GM03348 (cell line): ENCODE measurements around the gene ILDR2.
"Not testable (repeated sequence)": the region's sequence is repeated elsewhere in the genome, so short reads cannot be mapped to it uniquely, and the experiment has no call there.

Source experiments
- DNase-seq: peaks from one replicate; pipeline ENCODE4 v3.0.0; 2012; ENCODE audit warnings: low spot score

The ILDR2 gene

DNA sequence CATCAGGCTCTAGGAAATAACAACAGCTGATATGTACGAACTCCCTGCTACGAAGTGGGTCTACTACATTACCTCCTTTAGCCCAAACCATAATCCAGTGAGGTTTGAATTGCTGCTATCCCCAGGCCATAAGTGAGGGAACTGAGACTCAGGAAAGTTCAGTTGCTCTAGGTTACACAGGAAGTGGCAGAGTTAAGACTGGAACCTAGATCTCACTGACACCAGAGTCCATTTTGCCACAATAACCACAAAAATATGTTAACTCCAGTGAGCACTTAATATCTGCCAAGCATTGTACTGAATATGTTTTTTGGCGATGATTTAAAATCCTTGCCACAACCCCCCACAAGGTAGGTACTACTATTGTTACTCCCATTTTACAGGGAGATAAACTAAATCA lies 90.4 kb downstream of the ILDR2 start:
- no peak for DNase-seq

DNA sequence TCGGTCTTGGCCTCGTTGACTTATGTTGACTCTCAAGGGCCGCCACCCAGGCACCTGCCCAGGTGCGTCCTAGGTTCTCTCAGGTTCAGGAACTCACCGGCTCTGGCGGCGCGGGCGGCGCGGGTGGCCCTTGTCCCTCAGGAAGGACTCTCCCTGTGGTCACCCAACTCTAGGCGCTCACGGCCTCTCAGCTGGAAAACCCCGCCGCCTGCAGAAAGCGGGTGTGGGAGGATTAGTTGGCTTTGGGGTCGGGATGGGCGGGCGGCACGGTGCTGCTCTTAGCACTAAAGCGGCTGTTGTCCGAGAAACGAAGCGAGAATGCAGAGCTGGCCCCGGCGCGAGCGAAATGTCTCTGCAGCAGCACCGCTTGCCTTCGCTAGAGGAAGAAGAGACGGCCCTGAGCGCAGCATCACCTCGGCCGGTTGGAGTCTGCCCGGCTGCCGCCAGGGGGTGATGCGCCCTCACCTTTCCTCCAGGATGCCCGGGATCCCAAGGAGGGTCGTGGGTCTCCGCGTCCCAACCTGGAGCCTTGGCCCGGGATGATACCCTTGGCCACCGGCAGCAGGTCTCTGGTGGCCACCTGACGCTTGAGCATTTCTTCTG lies 91.2 kb downstream of the ILDR2 start:
- peak; percentile 50 for DNase-seq

DNA sequence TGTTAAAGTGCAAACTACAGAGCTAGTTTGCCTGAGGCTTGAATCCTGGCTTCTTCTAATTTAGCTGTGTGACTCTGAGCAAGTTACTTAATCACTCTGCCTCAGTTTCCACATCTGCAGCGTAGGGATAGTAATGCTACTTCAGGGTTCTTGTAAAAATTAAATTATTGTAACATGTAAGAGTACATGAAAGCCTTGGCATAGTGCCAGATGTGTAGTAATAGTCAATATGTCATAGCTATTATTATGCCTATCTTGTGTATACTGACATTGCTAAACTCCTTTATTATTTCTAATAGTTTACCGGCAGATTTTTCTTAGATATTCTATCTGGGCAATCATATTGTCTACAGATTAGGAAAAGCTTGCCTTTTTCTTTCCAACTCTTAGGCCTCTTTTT lies 92.4 kb downstream of the ILDR2 start:
- no peak for DNase-seq

DNA sequence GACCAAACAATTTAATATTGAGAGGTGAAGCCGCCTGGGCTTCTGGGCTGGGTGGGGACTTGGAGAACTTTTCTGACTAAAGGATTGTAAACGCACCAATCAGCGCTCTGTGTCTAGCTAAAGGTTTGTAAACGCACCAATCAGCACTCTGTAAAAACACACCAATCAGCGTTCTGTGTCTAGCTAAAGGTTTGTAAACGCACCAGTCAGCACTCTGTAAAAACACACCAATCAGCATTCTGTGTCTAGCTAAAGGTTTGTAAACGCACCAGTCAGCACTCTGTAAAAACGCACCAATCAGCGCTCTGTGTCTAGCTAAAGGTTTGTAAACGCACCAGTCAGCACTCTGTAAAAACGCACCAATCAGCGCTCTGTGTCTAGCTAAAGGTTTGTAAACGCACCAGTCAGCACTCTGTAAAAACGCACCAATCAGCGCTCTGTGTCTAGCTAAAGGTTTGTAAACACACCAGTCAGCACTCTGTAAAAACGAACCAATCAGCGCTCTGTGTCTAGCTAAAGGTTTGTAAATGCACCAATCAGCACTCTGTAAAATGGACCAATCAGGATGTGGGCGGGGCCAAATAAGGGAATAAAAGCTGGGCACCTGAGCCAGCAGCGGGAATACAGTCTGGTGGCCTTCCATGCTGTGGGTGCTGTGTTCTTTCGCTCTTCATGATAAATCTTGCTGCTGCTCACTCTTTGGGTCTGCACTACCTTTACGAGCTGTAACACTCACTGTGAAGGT lies 97.0 kb downstream of the ILDR2 start:
- not testable (repeated sequence) for DNase-seq

DNA sequence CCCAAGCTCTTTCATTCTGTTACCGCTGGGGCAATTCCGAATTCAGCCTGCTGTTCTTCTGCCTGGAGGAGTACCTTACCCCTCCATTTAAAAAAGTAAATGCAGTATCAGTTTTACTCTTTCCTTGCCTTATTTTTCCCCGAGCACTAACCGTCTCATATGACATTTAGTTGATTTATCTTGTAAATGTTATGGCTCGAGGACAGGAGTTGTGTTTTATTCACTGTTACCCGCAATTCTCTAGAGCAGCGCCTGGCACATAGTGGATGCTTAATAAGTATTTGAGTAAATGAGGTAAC lies 98.9 kb downstream of the ILDR2 start:
- DNase-seq, result no peak

DNA sequence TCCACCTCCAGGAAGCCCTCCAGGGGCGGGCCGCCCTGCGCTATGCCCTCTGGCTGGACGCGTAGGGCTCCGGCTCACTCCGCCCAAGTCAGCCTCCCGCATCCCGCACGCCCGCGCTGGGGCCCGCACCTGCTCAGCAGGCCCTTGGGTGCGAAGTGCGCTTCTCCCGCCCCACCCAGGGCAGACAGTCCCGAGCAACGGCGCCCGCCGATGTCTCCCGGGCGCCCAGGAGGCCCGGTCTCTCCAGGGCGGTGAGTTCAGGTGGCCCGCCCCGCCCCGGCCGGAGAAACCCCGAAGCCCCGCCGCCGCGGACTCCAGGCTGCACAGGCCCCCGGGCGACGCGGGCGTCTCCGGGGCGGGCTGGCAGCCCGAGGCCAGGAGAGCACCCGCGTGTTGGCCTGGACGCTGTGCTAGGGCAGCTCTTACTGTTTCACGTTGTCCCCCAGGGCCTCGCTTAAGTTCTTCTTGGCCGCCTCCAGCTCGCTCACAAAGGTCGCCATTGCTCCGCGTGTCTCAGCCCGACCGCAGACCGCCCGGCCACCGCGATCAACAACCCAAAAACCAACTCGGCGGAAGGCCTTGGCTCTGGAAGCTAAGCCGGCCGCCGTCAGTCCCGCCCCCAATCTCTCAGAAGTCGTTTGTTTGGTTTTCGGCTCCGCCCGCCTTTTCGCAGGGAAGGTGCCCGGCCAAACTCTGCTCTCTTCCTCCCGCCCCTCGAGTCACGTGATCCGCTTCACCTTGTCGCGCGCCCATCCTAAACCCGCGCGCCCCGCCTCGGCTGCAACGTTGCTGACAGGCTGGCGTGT lies 99.4 kb downstream of the ILDR2 start, which contains the start of gene TADA1:
Gene TADA1 (minus strand): TSS at position 531 of the 806 bp plus-strand sequence. CDS start 31 bp downstream, at position 500.
- peak; percentile 96 for DNase-seq

DNA sequence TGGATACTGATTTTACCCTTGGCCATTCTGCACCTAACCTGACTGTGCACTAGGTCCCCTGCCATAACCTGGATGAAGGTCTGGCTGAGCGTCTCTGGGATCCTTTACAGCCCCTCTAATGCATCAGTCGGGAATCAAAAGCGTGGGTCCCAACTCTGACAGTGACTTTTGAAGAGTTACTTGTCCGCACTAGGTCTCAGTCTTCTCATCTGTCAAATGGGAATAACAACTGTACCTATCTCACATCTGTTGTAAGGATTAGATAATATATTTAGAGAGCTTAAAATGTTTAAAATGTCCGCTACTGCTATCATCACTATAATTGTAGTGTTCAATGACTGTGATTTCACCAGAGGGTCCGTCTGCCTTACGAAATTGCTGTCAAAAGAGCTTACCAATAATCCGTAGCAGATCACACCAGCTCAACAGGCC lies 100.0 kb downstream of the ILDR2 start:
- DNase-seq, result no peak

DNA sequence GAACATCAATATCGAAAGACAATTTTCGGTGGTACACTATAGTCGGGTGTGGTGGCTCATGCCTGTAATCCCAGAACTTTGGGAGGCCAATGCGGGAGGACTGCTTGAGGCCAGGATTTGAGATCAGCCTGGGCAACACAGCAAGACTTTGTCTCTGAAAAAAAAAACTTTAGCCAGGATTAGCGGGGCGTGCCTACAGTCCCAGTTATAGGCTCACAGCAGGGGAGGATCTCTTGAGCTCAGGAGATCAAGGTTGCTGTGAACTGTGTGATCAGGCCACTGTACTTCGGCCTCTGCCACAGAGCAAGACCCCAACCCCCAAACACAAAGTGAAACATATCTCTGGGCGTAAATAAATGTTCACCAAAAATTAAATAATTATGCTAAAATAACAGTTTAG lies 100.9 kb downstream of the ILDR2 start:
- DNase-seq, result no peak

DNA sequence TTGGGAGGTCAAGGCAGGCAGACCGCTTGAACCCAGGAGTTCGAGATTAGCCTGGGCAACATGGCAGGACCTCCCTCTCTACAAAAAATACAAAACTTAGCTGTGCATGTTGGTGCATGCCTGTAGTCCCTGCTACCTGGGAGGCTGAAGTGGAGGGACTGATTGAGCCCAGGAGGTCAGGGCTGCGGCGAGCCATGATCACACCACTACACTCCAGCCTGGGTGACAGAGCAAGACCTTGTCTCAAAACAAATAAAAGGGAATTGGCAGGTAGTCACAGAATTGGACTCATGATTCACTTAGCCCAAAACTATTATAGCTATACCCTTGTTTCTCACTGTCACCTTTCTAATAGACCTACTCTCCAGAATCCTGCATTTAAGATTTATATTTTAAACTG lies 104.8 kb downstream of the ILDR2 start:
- no peak for DNase-seq

DNA sequence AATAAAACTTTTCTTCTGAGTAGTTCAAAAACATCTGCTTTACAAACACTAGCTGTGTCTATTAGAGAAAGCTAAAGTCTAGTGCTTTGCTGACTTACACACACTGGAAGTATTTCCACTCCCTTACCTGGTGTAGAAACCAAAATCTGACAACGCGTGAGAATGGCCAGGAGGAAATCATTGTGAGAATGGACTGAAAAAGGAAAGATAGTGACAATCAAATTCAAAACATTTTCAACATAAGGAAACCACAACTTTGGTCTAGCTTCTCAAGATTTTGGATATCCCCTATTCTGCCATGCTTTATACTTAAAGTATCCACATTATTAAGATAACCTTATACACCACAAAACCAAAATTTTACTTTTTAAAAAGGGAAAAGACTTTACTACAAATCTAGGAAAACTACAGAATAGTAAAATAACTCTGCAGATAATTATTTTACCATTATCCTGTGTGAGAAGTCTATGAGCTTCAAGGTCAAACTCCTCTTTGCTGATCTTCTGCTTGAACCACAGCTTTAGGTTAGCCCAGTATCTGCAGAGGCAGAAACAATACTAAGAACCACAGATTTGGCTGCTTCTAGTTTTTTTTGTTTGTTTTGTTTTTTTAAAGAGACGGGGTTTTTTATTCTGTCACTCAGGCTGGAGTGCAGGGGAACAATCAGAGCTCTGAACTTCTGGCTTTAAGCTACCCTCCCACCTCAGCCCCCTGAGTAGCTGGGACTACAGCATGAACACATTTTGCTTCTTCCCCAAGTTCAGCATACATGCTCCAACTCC lies 105.8 kb downstream of the ILDR2 start:
- no peak for DNase-seq

DNA sequence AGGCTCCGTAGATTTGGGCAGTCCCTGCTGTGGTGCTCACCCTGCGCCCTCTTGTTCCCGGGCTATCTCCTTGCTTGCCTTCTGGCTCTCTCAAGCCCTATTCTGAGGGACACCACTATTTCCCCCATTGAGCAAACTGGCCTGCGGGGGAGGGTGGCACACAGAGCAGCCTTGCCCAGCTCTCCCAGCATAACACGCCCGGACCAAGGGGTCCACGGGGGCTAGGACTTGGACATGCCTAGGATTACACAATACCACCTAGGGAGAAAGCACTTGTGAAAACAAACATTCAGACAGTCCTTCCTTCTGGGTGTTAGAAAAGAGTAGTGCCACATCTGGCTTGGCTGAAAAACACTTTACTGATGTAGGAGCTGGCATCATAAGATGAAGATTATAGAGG lies 106.7 kb downstream of the ILDR2 start:
- no peak for DNase-seq

DNA sequence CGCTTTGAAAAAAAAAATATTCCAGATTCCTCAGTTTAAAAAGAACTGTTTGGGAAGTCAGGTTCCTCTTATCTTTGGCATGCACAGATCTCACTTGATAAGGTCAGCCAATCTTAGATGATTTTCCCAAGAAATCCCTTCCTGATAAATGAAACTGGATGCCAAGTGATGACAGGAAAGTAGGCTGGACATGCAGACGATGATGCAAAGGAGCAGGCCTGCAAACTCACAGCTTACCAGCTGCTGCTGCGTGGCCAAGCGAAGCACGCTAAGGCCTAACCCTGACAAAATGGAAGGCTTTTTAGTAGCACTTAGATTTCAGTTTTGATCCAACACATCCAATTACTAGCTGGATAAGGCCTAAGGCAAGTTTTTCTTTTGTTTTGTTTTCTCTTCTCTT lies 109.4 kb downstream of the ILDR2 start:
- no peak for DNase-seq

DNA sequence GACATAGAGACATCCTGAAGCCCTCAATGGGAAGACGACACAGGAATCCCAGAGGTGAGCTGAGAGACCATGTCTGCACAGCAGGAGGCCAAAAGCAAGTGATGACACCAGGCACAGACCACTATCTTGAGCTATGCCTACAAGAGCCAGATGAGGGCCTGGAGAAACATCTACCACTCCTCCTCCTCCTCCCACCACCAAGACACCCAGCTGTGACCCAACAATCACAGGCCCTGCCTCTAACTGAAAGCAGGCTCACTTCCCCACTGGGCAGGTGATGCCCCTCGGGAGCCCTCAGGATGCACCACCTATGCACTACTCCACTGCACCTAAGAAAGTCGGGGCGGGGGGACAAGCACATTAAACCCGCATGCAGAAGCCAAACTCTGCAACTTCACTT lies 115.7 kb downstream of the ILDR2 start:
- no peak for DNase-seq

DNA sequence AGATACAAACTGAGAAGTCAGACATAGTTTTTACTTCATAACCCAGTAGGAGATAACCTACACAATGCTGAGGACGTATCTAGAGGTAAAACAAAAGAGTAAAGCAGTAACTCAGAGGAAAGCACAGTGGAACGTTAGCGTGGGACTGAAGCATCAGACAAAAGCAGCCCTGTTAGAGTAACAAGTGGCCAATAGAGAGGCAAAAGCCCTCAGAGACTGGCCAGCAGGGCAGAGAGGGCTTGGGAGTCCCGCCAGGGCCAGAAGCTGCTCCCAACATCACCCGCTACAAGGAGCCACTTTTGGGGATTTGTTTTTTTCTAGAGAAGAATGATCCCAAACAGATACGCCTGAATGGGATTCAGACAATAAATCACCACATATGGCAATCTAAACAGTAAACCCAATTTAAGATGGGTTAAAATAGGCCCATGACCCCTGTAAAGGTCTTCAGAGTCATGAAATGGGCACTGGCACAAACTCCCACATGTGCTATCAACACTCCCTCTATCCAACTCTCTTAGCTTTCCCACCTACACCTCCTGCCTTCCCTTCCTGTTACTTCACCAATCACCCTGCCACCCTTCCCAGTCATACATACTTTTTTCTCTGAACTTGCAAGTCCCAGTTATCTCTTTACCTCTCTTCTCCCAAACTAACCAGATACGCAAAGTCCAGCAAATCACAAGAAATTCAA lies 116.5 kb downstream of the ILDR2 start:
- no peak for DNase-seq
